PC-9 (cell line): ENCODE measurements around the gene FUT4. TPM values are rescaled to one million over a fixed set of nuclear protein-coding genes. Genes with fewer than 3 reads are reported as not detected.

Experiments
- BruUV-seq: library from RNA; stranded (reverse); fragments of 400-500 nt; replicated peaks from 2 replicates; lab custom pipeline; 2021; lab: Mats Ljungman, UMichigan
- CTCF ChIA-PET: fragments of 300-600 bp; sonication (Branson Sonifier 250); formaldehyde crosslinking; loops from one replicate; lab custom pipeline; 2022; ENCODE audit warnings: antibody characterized with exemption; lab: Charles Lee
- POLR2A ChIA-PET: fragments of 300-600 bp; sonication (Branson Sonifier 250); formaldehyde crosslinking; loops from one replicate; lab custom pipeline; 2022; ENCODE audit warnings: antibody characterized with exemption; ENCODE audit not compliant: unreplicated experiment; lab: Charles Lee
- DNase-seq, 2 experiments: peaks; one replicate each; pipeline versions ENCODE4 v3.0.0 to v3.0.0-alpha.2; 2015 to 2022; ENCODE audit warnings: mixed read lengths in 1 of 2
- H2AFZ ChIP-seq: fragments of 200-600 bp; sonication (generic); 2 replicates; pipeline ENCODE4 v1.8.1; 2017; ENCODE audit warnings: antibody characterized with exemption
- H3F3A ChIP-seq: fragments of 200-600 bp; sonication (generic); 2 replicates; pipeline ENCODE4 v1.8.1; 2017; ENCODE audit warnings: antibody characterized with exemption, mild to moderate bottlenecking, low read depth; ENCODE audit not compliant: insufficient read depth
- H3K27ac ChIP-seq: fragments of 200-600 bp; sonication (generic); 2 replicates; pipeline ENCODE4 v1.6.1; 2016; ENCODE audit warnings: mixed run types
- H3K27me3 ChIP-seq: fragments of 200-600 bp; sonication (generic); 2 replicates; pipeline ENCODE4 v1.6.1; 2016; ENCODE audit warnings: low read depth, mixed run types; ENCODE audit not compliant: insufficient read depth
- H3K36me3 ChIP-seq: fragments of 200-600 bp; sonication (generic); 2 replicates; pipeline ENCODE4 v1.6.1; 2016; ENCODE audit warnings: low read depth, mixed run types
- H3K4me1 ChIP-seq: fragments of 200-600 bp; sonication (generic); replicated peaks from 2 replicates; pipeline ENCODE4 v1.6.1; 2016; ENCODE audit warnings: mixed run types; ENCODE audit not compliant: insufficient read depth
- H3K4me2 ChIP-seq: fragments of 200-600 bp; sonication (generic); 2 replicates; pipeline ENCODE4 v1.6.1; 2017; ENCODE audit warnings: mixed run types
- H3K4me3 ChIP-seq: fragments of 200-600 bp; sonication (generic); 2 replicates; pipeline ENCODE4 v1.6.1; 2016; ENCODE audit warnings: mixed run types
- H3K79me2 ChIP-seq: fragments of 200-600 bp; sonication (generic); 2 replicates; pipeline ENCODE4 v1.6.1; 2017; ENCODE audit warnings: low read depth, mixed run types
- H3K9me2 ChIP-seq: fragments of 200-600 bp; sonication (generic); 2 replicates; pipeline ENCODE4 v1.8.1; 2017; ENCODE audit warnings: mild to moderate bottlenecking; ENCODE audit not compliant: insufficient read depth
- H3K9me3 ChIP-seq: fragments of 200-600 bp; sonication (generic); 2 replicates; pipeline ENCODE4 v1.8.1; 2016; ENCODE audit warnings: low read depth; ENCODE audit not compliant: insufficient read depth
- H4K20me1 ChIP-seq: fragments of 200-600 bp; sonication (generic); 2 replicates; pipeline ENCODE4 v1.8.1; 2017; ENCODE audit not compliant: insufficient read depth
- EZH2 ChIP-seq: fragments of 200-600 bp; sonication (generic); IDR thresholded peaks from 2 replicates; pipeline ENCODE4 v1.8.0; 2017; ENCODE audit warnings: antibody characterized with exemption, low read depth
- intact Hi-C: fragments of 100-400 bp; cut with micrococcal nuclease; formaldehyde crosslinking; loops from one replicate; pipeline ENCODE4 v1.10.0; 2022; ENCODE audit not compliant: unreplicated experiment
- total RNA-seq: library from RNA; stranded (reverse); gene quantifications from 2 replicates; pipeline ENCODE4 v1.2.3, GENCODE V29; 2021
- TF ChIP-seq, protein P1 (sequence below): fragments of 200-600 bp; sonication (generic); conservative IDR thresholded peaks from 2 replicates; pipeline ENCODE4 v1.6.1; 2017; ENCODE audit warnings: mixed run types, antibody characterized with exemption, mild to moderate bottlenecking, moderate library complexity

The FUT4 gene
- total RNA-seq, 1 experiment from 2014 or later = 1.9 TPM

DNA sequence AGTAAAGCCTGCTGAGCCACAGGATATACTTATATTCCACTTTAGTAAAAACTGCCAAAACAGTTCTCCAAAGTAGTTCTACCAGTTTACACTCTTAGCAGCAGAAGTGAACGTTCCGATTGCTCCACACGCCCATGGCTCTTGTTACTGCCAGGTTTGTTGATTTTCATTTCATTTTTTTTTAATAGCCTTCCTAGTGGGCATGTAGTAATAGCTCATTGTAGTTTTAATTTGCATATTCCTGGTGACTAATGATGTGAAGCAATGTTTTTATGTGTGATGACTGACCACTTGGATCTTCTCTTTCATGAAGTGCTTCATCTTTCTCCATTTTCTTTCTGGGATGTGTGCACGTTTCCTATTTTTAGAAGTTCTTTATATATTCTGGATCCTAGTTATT is 36.2 kb upstream of the FUT4 start:
- peaks cover 10% of the 10 kb centered on the region for H3F3A ChIP-seq
- no peak overlapping the region for H2AFZ ChIP-seq
- H3K36me3 ChIP-seq = no peaks in the 10 kb centered on the region
- ChIA-PET CTCF (no interaction called here), POLR2A (no interaction called here)
- H3K9me2 ChIP-seq = no peaks in the 10 kb centered on the region
- intact Hi-C loops = no loop called here
- no peaks in the 10 kb centered on the region for H3K79me2 ChIP-seq
- no peaks in the 10 kb centered on the region for H3K27me3 ChIP-seq
- no peak for TF ChIP-seq EZH2
- TF ChIP-seq, protein P1, sequence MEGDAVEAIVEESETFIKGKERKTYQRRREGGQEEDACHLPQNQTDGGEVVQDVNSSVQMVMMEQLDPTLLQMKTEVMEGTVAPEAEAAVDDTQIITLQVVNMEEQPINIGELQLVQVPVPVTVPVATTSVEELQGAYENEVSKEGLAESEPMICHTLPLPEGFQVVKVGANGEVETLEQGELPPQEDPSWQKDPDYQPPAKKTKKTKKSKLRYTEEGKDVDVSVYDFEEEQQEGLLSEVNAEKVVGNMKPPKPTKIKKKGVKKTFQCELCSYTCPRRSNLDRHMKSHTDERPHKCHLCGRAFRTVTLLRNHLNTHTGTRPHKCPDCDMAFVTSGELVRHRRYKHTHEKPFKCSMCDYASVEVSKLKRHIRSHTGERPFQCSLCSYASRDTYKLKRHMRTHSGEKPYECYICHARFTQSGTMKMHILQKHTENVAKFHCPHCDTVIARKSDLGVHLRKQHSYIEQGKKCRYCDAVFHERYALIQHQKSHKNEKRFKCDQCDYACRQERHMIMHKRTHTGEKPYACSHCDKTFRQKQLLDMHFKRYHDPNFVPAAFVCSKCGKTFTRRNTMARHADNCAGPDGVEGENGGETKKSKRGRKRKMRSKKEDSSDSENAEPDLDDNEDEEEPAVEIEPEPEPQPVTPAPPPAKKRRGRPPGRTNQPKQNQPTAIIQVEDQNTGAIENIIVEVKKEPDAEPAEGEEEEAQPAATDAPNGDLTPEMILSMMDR = no peak
- no peaks in the 10 kb centered on the region for H4K20me1 ChIP-seq
- peak overlapping the region; percentile 5; the same call in 1 of the 2 replicates for H3K4me2 ChIP-seq
- peak in 1 of 2 experiments; percentile 84 for DNase-seq
- H3K4me3 ChIP-seq = no peak overlapping the region
- peaks cover 5% of the 10 kb centered on the region for H3K4me1 ChIP-seq
- peaks cover 4% of the 10 kb centered on the region; the same call in 1 of the 2 replicates for H3K9me3 ChIP-seq
- H3K27ac ChIP-seq = no peak overlapping the region
- BruUV-seq = no TSS peak

- CTCF ChIA-PET = interaction anchor here (0.6 to 1.2 kb wide), 2 partner anchors 14 to 76 kb away, joined by 4 read pairs; no protein-coding TSS in a partner anchor
- Histone ChIP-seq H3K4me3 (peak within 1 kb of the TSS; percentile 61), H4K20me1 (no peaks in the 10 kb centered on the region), H3K4me1 (peaks cover 16% of the 10 kb centered on the region), H3F3A (peaks cover 7% of the 10 kb centered on the region), H3K27ac (no peak within 1 kb of the TSS), H3K79me2 (no peaks in the 10 kb centered on the region), H2AFZ (peak within 1 kb of the TSS; percentile 89), H3K36me3 (no peaks in the 10 kb centered on the region), H3K9me3 (peaks cover 4% of the 10 kb centered on the region; the same call in 1 of the 2 replicates), H3K4me2 (peak within 1 kb of the TSS; percentile 85), H3K27me3 (no peaks in the 10 kb centered on the region), H3K9me2 (no peaks in the 10 kb centered on the region)
- no TSS peak for BruUV-seq
- intact Hi-C loops = loop anchor here (10.0 kb wide), 1 partner anchor 373 kb away; no protein-coding TSS in a partner anchor
- DNase-seq = peak; percentile 48 to 59
- TF ChIP-seq, protein P1 = no peak
- TF ChIP-seq EZH2 = no peak
- POLR2A ChIA-PET = no interaction called here
Observed at GRCh38 chr11:94511932-94512781, 31.6 kb upstream of the FUT4 start, which contains the start of gene C11orf97. TSS of gene C11orf97 (plus strand) at chr11:94512461. CDS start at chr11:94512529, 68 bp downstream.

GRCh38 chr11:94513091-94513490 is 30.6 kb upstream of the FUT4 start:
- H3K4me2 ChIP-seq = peak overlapping the region; percentile 85
- no peaks in the 10 kb centered on the region for H3K36me3 ChIP-seq
- no peak overlapping the region for H3K27ac ChIP-seq
- H3K27me3 ChIP-seq = no peaks in the 10 kb centered on the region
- peaks cover 3% of the 10 kb centered on the region; the same call in 1 of the 2 replicates for H3F3A ChIP-seq
- no TSS peak for BruUV-seq
- peaks cover 16% of the 10 kb centered on the region for H3K4me1 ChIP-seq
- no peaks in the 10 kb centered on the region for H3K79me2 ChIP-seq
- no peak overlapping the region for H2AFZ ChIP-seq
- ChIA-PET POLR2A (no interaction called here), CTCF (interaction anchor here (0.6 to 1.2 kb wide), 2 partner anchors 13 to 76 kb away, joined by 4 read pairs; no protein-coding TSS in a partner anchor)
- DNase-seq = no peak
- no peaks in the 10 kb centered on the region for H4K20me1 ChIP-seq
- TF ChIP-seq, protein P1 = no peak
- TF ChIP-seq EZH2 = no peak
- H3K9me3 ChIP-seq = peaks cover 4% of the 10 kb centered on the region; the same call in 1 of the 2 replicates
- intact Hi-C loops = loop anchor here (10.0 kb wide), 1 partner anchor 372 kb away; no protein-coding TSS in a partner anchor
- peak overlapping the region; percentile 61; the same call in 1 of the 2 replicates for H3K4me3 ChIP-seq
- no peaks in the 10 kb centered on the region for H3K9me2 ChIP-seq
